Glomerular visceral epithelial cell (primary cell): ENCODE measurements around the gene TIAM1.

Source experiments
- DNase-seq: peaks from one replicate; pipeline ENCODE4 v3.0.0-alpha.2; 2016; ENCODE audit errors: extremely low spot score

Gene TIAM1

DNA sequence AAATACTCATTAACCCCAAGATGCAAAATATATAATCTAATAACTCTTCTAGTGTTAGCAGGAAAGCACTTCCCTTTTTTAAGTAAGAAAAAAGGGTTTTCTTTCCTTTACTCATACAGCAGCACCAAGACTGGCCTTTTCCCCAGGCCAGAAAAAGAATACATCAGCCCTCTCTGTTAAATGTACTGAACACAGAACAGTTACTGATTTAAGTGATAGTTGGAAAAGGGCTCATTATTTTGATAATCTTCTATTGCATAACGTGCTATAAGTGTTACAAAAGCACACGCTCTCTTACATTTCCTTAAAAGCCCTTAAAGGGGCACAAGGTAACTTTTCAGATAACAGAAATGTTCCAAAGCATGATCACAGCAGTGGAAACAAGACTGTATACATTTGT is 142.9 kb downstream of the TIAM1 start:
- DNase-seq = no peak

DNA sequence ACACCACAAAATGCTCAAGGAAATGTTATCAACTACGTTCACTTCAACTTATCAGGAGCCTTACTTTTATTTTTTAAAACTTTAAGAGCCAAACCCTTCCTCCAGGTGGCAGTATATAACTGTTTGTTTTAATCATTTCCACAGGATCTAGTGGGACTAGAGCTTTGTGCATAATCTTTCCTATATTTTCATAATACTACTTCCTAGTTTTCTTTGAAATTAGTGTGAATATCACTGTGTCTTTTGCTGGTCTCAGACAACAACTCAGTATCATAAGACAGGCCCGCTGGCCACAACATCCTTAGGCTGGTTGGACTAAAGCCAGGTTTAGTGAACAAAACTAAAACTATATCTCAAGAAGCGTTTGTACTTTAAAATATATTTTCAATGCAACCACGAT is 145.5 kb downstream of the TIAM1 start:
- no peak for DNase-seq

DNA sequence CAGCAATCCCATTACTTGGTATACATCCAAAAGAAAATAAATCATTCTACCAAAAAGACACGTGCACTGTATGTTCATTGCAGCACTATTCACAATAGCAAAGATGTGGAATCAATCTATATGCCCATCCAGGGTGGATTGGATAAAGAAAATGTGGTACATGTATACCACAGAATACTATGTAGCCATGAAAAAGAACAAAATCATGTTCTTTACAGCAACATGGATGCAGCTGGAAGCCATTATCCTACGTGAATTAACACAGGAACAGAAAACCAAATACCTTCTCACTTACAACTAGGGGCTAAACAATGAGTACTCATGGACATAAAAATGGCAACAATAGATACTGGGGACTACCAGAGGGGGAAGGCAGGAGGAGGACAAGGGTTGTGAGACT is 147.3 kb downstream of the TIAM1 start:
- no peak for DNase-seq

DNA sequence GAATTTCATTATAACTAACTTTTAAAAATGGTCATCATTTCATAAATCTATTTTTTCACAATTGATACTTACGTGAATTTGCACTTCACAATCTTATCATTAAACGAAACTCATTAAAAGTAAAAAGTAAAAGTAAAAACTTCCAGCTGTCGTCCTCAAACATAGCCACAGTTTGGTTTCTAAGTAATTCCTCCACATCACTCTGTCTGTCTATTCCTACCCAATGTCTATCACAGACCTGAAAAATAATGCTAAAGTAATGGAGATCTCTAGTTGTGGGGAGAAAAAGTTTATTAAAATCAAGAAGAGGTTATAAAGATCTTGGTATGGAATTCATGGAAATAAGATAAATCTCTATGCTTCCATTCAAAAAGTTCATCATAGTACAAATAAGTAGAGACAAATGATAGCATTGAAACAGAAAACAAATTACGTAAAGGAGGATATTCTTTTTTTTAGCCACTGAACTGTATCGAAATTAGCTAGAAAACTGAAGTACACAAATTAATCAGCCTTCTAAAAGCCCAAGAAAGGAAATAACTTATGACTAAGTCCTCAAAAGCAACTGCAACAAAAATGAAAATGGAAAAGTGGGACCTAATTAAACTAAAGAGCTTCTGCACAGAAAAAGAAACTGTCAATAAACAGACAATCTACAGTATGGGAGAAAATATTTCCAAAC is 148.6 kb downstream of the TIAM1 start:
- no peak for DNase-seq

DNA sequence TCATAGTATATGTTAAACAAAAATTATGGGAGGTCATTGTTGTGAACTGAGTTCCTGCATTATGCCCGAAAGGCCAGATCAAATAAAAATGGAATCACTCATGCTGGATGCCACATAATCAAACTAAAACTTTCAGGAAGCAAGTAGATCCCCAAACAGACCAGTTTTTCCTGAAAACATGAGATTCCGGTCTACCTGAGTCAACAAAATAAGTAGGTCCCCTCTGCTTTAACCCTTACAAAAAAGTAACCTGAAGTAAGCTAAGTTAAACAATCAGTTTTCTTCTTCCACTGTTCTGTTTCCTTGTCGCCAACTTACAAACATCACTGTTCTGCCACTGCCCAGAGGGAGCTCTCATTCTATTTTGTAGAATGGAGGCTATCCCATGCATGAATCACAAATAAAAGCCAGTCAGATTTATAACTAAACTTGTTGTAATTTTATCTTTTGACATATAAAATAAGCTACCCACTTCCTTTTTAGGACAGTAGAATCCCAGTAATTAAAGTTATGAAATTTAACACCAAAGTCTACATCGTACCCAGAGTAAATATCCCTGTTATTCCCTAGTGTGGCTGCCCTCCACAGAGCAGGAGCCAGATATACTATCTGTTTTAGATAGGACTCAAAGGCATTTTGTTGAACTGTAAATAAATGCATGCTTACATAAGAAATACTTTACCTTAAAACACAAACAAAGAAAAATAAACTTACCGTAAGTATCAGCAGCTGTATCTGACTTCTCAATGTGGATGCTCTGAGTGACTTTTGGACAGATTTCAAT is 149.4 kb downstream of the TIAM1 start:
- no peak for DNase-seq

DNA sequence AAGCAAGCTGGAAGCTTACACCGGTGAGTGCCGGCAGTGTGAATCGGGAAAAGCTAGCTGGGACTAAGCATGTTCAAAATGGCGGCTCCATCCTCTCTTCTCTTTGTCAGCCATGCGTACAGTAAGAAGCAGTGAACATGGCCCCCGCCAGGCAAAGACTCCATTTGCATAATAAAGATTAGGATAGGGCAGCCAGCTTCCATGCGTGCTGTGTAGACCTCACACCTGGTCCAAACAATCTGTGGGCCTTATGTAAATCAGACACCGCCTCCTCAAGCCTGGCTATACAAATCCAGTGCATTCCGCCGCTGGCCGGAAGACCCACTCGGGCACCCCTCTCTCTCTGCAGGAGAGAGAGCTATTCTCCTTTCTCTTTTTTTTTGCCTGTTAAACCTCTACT is 150.3 kb downstream of the TIAM1 start:
- DNase-seq = no peak

DNA sequence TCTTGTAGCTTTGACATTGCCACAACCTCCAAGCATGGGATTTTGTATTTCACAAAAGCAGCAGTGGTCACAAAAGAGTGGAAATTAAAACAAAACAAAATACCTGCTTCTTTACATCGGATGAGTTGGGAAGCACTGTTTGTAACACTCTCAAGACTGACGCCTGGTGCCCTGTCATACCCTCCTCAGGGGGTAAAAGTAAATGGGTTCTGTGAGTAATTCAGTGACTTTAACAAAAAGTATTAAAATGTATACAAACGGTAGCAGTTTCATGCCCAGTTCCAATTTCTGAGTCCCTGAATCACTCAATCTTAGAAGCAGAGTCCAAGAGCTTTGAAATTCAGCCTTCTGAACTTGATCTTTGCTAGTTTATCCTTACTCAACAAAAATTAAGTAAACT is 152.5 kb downstream of the TIAM1 start:
- no peak for DNase-seq

DNA sequence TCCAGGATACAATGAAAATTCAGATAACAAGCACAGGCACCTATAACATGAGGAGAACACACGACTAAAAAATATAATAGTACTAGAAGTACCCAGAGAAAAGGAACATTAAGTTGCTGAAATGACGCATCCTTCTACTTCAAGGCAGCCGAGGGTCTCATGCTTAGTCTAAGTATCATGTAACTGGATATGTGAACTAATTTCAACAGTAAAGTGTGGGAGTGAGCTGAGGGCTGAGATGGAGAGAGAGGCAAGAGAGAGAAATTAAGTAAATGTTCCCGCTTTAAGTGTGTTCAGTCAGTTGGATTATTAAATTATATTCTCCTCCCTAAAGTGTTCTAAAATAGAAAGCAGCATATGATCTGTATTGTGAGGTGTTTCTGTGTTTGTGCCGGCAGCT is 153.5 kb downstream of the TIAM1 start:
- no peak for DNase-seq

DNA sequence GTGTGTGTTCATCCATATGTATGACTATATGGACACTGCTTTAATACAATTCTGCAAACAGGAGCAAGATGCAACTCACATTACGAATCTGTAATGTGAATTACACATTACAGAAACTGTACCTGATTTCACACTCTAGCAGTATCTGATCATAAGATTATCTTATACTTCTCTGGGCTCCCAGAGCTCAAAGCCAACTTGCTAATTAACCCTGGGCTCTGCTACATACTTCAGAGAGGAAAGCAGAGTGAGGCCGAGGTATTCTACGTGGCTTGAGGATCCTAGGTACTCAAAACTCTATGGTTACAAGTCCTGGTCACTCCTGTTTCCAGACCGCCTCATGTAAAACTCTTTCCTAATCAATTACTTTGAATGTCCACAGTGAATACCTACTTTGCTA is 156.6 kb downstream of the TIAM1 start:
- DNase-seq = no peak

DNA sequence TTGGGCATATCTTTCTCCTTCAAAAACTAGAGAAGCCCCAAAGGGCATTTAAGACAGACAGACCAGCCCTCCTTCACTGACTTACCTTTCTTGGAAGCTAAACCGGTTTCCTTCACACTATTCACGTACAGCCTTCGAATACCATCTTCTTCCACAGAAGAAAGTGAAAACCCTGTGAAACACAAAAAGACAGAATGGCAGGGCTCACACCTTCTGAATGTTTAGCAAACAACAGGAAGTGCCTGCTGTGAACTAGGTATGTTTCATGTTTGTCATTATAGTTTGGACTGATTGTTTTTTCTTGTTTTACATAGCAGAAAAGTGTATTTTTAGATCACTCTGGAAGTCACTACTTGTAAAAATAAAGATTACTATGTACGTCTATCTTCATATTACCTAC is 157.1 kb downstream of the TIAM1 start:
- DNase-seq = no peak

DNA sequence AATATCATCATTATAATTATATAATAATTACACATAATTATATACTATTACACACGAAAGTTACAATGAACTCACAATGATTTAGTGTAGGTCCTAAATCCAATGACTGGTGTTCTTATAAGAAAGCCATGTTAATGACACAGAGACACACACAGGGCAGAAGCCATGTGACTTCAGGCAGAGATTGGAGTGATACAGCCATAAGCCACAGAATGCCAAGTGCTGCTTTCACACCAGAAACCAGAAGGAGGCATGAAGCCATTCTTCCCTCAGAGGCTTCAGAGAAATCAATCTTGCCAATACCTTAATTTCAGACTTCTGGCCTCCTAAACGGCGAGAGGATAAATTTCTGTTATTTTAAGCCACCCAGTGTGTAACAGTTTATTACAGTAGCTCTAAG is 158.4 kb downstream of the TIAM1 start:
- DNase-seq = no peak

DNA sequence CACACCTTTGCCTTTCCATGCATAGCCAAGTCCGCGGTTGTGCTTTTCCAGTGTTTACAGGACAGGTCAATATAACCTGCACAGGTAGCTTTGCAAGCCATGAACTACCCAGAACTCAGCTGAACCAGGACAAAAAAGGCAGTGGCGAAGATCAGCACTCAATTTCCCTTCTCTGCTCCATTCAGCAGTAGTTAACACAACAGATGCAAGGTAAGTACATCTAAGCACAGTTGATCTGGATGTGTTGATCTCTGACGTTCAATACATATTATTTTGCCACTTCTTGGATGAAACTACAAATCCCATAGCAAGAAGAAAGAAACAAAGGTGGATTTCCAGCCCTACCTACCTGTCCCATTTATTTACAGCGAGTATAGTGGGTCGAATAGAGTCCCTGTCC is 159.2 kb downstream of the TIAM1 start:
- no peak for DNase-seq

DNA sequence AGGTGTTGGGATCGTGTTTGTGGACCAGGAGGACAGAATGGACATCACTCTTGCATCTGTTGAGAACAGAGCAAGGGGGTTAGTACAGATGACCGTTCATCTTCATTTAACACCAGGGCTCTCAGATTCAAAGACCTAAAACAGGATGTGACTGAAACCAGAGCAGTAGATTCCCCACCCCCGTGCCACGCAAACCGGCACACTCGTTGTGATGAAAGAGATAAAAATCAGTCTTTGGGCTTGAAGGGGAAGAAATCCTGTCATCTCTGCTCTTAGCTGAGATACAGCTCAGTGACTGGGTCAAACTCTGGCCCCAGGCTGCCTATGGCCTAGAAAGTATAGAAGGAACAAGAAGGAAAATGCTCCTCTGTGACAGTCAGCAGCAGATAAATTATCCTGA is 159.6 kb downstream of the TIAM1 start:
- DNase-seq = no peak

DNA sequence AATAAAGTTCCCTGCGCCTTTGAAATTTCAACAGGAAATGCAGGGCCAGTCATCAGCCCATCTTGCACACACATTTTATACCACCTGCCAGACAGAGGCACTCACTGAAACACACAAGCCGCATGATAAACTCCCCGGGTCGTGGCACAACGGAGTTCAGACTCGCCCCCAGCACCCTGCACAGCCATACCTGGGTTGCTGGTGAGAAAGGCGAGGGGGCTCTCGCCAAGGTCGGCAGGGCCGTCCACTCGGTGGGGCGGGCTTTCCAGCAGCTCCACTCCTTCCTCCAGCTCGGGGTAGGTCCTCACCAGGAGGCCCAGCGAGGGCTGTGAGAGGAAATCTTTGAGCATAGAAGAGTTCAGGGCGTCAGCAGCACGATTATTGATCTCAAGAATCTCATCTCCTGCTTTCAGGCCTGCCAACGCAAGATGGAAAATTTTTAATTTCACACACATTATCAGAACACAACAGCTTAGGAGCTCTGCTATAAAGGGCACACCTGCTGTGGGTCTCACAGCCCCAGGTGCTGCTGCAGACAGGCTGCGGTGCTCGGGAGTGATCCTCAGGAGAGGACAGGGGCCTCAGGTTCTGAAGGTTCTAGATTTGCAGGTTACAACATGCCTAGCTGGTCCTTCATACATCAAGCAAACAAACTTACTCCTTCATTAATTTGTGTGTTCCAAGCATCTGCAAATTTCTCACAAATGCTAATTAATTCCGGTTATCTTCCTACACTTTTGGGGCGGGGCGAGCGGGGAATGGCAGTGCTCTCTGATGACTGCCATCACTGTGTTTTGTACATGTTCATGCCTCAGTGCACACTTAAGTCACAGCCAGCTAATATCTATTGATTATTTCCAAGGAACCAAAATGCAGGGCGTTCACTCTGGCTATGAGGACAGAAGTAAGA is 161.6 kb downstream of the TIAM1 start:
- no peak for DNase-seq

DNA sequence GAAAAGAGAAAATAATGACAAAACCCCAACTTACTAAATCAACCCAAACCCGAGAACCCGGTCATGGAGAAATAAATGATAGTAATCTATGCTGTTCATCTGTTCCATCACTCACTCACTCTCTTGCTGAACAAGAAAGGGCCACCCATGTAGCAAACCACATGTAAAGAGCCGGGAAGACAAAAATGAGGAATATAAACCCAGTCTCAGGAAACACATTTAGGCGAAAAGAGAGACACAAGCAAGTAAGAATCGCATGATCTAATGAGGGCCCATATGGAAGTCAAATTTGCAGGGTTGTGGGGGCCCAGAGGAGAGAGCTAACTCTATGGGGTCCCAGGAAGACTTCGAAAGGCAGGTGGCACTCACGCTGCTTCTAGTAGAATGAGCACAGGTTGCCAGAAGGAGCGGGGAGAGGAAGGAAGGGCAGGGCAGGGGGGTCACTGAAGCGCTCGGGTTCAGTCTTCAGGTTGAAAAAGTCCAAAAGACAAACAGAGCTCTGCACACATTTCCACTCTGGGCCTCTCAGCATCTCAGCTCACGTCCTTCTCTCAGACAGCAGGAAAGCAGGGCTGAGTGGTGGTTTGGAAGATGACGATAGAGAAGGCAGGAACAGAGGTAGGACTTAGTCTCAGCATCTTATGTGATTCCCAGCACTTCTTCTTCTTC is 162.8 kb downstream of the TIAM1 start:
- DNase-seq = no peak

DNA sequence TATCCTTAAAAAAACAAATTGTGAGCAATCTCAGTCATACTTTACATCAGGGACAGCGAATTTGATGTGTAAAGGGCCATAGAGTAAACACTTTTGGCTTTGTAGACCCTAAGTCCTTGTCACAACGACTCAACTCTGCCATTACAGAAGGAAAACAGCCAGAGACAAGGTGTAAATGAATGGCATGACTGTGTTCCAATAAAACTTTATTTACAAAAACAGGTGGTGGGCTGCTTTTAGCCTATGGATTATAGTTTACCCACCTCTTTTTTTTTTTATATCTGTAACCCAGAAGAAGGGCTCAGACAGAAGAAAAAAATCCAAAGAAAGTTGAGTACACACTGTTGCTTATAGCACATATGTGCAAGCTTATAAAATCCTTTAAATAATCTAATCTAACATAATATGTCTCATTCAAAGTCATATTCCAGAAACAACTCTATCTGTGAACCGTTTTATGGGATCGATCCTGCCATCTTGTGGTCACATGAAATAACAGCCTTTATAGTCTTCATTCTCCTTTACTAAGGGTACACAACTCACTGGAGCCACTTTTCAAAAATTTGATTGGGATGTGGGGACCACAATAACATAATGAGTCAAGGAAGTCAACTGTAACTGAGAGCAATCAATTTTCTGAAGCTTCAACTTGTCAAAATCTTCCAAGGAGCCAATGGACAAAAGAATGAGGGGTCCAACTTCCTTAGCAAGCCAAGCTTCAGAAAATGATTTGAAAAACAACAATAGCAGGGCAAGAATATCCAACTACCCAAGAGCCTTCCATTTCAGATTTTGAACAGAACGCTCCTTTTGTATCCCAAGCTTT is 163.6 kb downstream of the TIAM1 start:
- no peak for DNase-seq

DNA sequence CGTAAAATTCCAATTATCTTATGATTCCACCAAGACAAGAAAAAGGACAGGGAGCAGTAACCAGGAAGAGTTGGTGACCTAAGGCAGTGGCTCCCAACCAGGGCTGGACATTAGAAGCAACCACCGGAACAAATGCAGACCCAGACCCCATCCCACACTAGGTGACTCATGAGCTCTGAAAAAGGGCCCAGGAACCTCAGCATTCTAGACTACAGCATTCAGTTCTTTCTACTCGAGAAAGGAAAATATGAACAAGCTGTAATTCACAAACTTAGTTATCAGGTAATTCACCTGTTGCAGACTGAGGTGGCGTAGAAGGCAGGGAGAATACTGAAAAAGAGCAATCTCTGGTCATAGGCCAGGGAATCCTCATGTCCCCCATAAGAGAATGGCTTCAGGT is 167.3 kb downstream of the TIAM1 start:
- DNase-seq = no peak

DNA sequence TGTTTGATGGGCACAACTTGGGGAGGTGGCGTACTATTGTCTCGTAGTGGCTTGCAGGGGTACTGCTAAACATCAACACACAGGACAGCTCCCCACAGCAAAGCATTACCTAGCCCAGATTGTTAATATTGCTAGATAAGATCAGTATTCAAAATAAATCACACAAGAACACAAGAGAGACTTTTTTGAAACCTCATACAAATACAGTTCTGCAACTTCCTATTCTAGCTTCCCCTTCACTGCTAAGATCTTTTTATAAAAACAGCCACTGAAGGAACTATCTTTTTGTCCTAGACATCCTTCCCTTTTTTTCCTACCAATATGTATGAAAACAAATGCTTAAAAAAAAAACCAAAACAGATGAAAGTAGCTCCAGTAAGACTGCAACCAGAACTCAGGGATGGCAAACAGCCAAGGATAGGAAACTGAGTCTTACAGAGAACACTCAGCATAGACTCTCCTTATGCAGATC is 167.9 kb downstream of the TIAM1 start:
- DNase-seq = no peak

DNA sequence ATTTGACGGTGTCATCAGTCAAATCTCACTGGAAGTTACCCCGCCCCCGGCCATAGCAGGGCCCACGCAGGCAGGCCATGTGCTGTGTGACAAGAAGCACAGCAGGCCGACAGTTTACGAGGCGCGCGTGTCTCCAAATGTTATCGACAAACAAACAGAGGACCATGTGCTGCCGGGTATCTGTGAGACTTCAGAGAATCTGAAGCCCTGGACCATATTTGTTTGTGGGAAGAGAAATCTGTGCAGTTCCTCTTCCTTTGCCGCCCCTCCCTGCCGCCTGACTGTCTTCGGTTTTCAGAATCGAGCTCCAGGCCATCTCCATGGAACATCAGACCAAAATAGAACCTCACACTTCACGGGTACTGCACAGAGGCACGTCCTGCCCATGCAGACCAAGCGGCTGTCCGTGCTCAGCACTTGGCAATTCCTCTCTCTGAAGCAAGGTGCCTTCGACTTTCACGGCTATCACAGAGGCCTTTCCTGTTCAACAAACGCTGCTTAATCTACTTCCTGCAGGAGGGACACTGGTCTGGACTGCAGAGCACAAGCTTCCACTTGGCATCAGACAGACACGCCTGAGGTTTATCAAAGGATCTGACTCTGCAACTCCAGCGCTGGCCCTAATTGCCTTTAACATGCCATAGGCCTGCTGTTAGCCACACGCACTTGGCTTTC is 170.0 kb downstream of the TIAM1 start:
- no peak for DNase-seq

DNA sequence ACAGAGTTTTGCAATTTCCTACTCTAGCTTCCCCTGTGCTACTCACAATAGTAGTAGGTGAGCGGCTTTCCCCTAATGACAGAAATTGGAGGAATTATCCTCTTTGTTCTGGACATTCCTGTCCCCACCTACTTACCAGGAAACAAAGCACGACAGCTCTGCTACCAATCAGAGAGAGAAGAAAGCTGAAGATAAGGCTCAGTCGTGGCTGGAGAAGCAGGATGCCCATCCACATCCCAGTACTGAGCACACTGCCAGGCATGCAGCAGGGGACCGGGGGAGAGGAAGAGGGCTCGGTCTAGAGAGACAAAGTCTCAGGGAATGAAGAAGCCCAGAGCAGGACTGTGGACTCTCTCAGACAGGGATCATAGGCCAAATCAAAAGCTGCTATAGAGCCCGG is 171.7 kb downstream of the TIAM1 start:
- DNase-seq = no peak
